Thoracic aorta (tissue), 2 donors: ENCODE data around the gene RGS10. TPM values are rescaled to one million over a fixed set of nuclear protein-coding genes. Genes with fewer than 3 reads are reported as not detected.

ENCODE experiments used
- ATAC-seq: fragments of 150-250 bp; one replicate; pipeline ENCODE4 v1.8.0; 2017; ENCODE audit warnings: low read depth; ENCODE audit not compliant: insufficient number of reproducible peaks, low FRiP score
- DNase-seq: peaks from one replicate; pipeline ENCODE4 v3.0.0-alpha.2; 2020; ENCODE audit warnings: low spot score
- H3K27ac ChIP-seq, 2 donors: fragments of 200-600 bp; sonication (generic); 1 replicate in 1 of 2; 2 replicates in 1 of 2; pipeline ENCODE4 v1.5.1; 2016; ENCODE audit warnings: mild to moderate bottlenecking in 2 of 2, moderate library complexity in 2 of 2
- H3K27me3 ChIP-seq: fragments of 200-600 bp; sonication (generic); replicated peaks from 2 replicates; pipeline ENCODE4 v1.6.0; 2016; ENCODE audit warnings: mild to moderate bottlenecking; ENCODE audit not compliant: insufficient read depth
- H3K36me3 ChIP-seq: fragments of 200-600 bp; sonication (generic); one replicate; pipeline ENCODE4 v1.5.1; 2016
- H3K4me1 ChIP-seq, 2 donors: fragments of 200-600 bp; sonication (generic); 1 replicate in 1 of 2; 2 replicates in 1 of 2; pipeline versions ENCODE4 v1.5.1 to v1.6.0; 2016; ENCODE audit warnings: low read depth in 2 of 2, mild to moderate bottlenecking in 1 of 2; ENCODE audit not compliant: control insufficient read depth in 1 of 2
- H3K4me3 ChIP-seq: fragments of 200-600 bp; sonication (generic); 2 replicates; pipeline ENCODE4 v1.5.1; 2016; ENCODE audit warnings: mild to moderate bottlenecking
- H3K9me3 ChIP-seq: fragments of 200-600 bp; sonication (generic); 2 replicates; pipeline ENCODE4 v1.5.1; 2016
- total RNA-seq, 2 donors: library from RNA; depleted of rRNA; stranded (reverse); fragments of >200 nt; gene quantifications; one replicate each; pipeline versions ENCODE4 v1.1.0 to v1.2.3, GENCODE V29; 2016
- TF ChIP-seq, protein P1 (sequence below): fragments of 200-600 bp; sonication (generic); IDR thresholded peaks from one replicate; pipeline ENCODE4 v1.5.1; 2019; ENCODE audit warnings: antibody characterized with exemption

RGS10 gene
- total RNA-seq, 2 donors from 2014 or later: 33.2 to 37.1 TPM

DNA sequence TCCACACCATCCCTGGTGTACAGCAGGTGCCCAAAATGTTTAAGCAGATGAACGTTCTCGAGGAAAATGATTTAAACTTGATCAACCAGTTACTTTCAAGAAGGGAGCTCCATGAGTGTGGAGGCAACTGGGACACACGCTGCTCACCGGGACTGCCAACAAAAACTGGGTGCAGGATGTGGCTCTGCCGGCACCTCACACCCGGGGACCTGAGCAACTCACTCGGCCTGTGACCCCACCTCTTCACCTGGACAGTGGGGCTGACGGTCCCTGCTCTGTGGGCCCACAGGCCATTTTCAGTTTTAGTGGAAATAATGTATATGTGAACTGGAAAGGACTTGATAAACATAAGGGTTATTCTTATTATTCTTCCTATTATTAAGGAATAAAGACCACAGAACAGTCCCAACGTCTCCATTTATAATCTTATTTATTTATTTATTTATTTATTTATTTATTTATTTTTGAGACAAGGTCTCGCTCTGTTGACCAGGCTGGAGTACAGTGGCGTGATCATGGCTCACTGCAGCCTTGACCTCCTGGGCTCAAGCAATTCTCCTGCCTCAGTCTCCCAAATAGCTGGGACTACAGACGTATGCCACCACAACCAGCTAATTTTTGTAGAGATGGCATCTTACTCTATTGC, 60.6 kb downstream of the RGS10 start:
- TF ChIP-seq, protein P1, sequence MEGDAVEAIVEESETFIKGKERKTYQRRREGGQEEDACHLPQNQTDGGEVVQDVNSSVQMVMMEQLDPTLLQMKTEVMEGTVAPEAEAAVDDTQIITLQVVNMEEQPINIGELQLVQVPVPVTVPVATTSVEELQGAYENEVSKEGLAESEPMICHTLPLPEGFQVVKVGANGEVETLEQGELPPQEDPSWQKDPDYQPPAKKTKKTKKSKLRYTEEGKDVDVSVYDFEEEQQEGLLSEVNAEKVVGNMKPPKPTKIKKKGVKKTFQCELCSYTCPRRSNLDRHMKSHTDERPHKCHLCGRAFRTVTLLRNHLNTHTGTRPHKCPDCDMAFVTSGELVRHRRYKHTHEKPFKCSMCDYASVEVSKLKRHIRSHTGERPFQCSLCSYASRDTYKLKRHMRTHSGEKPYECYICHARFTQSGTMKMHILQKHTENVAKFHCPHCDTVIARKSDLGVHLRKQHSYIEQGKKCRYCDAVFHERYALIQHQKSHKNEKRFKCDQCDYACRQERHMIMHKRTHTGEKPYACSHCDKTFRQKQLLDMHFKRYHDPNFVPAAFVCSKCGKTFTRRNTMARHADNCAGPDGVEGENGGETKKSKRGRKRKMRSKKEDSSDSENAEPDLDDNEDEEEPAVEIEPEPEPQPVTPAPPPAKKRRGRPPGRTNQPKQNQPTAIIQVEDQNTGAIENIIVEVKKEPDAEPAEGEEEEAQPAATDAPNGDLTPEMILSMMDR: no peak
- Histone ChIP-seq H3K4me1 (peaks cover 0 to 33% of the 10 kb centered on the region in 2 donors), H3K27me3 (no peaks in the 10 kb centered on the region), H3K4me3 (no peak overlapping the region), H3K9me3 (no peaks in the 10 kb centered on the region), H3K27ac (no peak overlapping the region), H3K36me3 (no peaks in the 10 kb centered on the region)
- ATAC-seq (no peak), DNase-seq (no peak)

DNA sequence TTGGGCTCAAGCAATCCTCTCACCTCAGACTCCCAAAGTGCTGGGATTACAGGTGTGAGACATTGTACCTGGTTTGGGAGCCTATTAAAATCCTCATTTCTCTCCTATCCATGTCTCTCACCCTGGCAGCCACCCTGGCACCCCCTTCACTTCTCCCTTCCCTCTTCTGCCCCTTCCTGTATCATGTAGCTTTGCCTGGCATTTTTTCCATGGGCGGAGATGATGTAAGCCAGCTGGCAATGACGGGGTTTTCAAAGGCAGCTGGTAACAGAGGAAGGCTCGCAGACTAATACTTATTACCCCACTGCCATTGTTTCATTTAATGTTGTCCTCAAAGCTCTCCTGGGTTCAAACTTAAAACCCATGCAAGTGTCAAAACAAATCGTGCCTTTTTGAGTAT, 61.9 kb downstream of the RGS10 start:
- no peaks in the 10 kb centered on the region for H3K36me3 ChIP-seq
- H3K4me3 ChIP-seq: no peak overlapping the region
- ATAC-seq: no peak

DNA sequence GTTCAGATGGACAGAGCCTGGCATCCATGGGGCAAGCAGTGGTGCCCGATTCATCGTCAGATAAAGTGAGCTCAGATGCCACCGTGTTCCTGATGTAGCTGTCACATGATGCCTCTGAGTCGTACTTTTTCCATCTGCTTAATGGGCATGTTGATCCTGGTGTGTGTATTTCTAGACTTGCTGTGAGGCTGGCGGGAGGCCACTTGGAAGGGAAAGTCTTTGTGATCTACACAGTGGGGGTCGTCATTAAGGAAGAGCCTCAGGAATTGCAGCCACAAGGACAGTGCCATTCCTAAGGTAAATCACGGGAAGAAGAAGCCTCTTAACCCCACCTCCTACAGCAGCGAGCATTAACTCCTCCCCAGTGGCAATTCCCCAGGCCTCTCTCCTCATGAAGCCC, 63.0 kb downstream of the RGS10 start:
- H3K9me3 ChIP-seq: no peaks in the 10 kb centered on the region
- H3K4me3 ChIP-seq: peak overlapping the region; percentile 42
- no peak for DNase-seq
- no peaks in the 10 kb centered on the region for H3K36me3 ChIP-seq
- H3K4me1 ChIP-seq: peaks cover 0 to 33% of the 10 kb centered on the region in 2 donors
- H3K27ac ChIP-seq: no peak overlapping the region
- no peak for ATAC-seq
- TF ChIP-seq, protein P1: no peak
- no peaks in the 10 kb centered on the region for H3K27me3 ChIP-seq

More for the DNA sequence above, 61.9 kb downstream of the RGS10 start:
- TF ChIP-seq, protein P1: no peak
- Histone ChIP-seq H3K9me3 (no peaks in the 10 kb centered on the region), H3K4me1 (peaks cover 0 to 33% of the 10 kb centered on the region in 2 donors), H3K27ac (no peak overlapping the region), H3K27me3 (no peaks in the 10 kb centered on the region)
- DNase-seq: no peak

DNA sequence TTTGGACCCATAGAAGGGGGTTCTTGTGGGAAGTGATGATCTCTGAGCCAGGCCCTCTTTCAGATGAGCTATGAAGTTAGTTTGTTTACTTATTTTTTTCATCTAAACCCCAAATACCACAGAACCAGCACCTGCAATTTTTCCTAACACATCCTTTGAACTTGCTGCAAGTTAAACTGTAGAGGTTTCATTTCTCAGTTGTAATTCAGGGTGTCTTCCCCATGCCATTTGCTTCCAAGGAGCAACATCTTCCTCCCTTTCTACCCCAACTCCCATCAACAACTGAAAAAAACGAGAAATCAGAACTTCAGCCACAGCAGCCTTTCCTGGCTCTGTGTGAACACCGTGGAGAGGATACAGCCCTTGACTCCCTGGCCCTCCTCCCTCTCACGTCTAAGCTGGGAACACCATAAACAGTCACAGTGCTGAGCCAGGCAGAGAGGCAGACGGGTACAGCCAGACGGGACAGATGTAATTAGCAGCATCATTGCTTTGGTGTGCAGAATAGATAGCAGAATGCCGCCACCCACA, 63.6 kb downstream of the RGS10 start:
- peak; percentile 7 for ATAC-seq
- H3K4me3 ChIP-seq: peak overlapping the region; percentile 42
- H3K27ac ChIP-seq: no peak overlapping the region
- TF ChIP-seq, protein P1: no peak
- H3K4me1 ChIP-seq: peaks cover 0 to 33% of the 10 kb centered on the region in 2 donors
- no peaks in the 10 kb centered on the region for H3K9me3 ChIP-seq
- DNase-seq: no peak
- H3K27me3 ChIP-seq: no peaks in the 10 kb centered on the region
- no peaks in the 10 kb centered on the region for H3K36me3 ChIP-seq

DNA sequence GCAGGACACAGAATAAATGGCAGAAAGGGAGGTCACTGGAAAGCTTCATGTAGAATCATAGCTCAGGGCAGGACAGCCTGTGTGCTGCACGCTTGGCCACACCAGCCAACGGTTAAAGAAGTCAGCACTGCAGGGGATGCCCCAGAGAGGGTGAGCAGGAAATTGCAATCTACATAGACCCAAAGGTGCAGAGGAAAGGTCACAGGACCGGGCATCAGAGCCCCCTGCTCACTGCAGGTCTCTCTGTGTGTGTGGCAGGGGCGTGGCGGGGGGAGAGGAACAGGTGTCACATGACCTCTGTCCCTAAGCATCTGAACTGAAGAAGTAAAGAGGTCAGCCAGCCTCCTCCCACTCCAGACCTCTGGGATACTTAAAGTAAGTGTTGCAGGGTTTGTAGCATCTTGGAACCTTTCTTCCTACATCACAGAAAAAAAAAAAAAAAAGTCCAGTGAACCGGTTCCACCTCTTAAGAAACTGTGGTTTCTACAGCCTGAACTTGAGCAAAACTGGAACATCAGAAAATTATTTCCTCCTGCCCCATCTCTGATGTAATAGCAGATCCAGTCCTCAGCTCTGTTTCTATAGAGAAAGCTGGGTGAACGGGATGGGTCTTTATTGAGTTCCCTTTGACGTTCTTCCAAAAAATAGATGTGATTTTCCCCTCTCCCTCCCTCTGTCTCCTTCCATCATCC, 64.3 kb downstream of the RGS10 start:
- Histone ChIP-seq H3K4me1 (peaks cover 0 to 26% of the 10 kb centered on the region in 2 donors), H3K27ac (no peak overlapping the region), H3K9me3 (no peaks in the 10 kb centered on the region), H3K27me3 (no peaks in the 10 kb centered on the region), H3K4me3 (no peak overlapping the region), H3K36me3 (no peaks in the 10 kb centered on the region)
- ATAC-seq (no peak), DNase-seq (no peak)
- TF ChIP-seq, protein P1: no peak
